ENCODE measurements around the gene INPP5D.

INPP5D gene

DNA sequence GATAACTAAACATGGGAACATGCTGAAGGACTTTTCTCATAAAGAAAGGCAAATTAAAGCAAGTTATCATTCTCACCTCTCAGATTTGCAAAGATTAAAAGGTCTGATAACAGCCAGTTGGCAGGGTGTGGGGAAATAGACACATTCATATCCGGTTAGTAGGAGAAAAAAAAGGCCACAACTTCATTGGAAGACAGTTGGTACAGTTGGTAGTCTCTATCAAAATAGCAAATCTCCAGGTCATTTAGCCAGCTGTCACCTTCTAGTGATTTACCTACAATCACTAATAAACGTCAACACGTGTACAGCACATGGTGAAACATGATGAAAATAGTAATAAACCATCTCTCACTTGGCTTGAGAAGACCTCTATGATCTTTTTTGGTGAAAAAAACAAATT is 16.6 kb downstream of the INPP5D start:
- no peak for DNase-seq

DNA sequence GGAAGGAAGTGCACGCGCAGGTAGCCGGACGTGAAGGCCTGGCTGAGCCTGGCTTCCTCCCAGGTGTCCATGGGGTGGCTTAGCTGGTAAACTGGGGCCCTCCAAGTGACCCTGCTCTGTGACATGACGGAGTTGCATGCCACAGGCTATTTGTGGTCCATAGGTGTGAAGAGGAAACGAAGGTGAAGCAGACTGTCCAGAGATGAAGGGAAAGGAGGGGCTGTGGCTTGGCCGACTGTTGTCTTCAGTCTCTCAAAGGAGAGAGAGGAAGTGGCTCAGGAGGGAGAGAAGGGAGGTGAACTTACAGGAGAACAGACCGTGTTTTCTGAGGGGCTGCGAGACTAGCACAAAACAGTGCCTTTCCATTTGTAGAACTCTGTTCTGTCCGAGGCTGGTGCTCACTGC is 19.3 kb downstream of the INPP5D start:
- DNase-seq = no peak

DNA sequence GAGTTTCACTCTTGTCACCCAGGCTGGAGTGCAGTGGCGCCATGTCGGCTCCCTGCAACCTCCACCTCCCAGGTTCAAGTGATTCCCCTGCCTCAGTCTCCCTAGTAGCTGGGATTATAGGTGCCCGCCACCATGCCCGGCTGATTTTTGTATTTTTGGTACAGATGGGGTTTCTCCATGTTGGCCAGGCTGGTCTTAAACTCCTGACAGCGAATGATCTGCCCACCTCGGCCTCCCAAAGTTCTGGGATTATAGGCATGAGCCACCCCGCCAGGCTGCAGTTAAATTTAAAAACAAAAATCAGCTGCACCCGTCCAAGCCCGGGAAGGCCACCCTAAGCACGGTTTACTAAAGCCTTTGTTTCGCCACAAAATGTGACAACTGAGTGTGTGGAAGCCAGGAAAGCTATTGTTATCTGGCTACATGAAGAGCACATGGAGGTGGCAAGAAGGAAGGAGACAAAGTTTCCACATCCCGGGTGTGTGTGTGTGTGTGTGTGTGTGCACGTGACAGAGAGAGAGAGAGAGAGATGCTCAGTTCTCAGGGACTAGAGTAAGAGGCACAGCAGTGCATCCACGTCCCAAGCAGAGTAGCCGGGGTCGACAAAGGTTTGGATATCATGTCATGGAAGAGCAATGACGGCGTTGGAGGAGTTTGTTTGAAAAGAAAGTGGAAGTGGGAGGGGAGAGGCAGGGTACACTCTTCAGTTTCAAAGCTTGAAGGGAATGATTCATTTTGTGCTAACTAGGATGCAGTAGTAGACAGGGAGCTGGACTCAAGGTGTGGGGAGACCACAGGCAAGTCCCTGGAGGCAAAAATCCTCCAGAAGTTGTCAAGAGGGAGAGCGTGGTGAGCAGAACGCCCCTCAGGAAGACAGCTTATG is 20.1 kb downstream of the INPP5D start:
- DNase-seq = no peak

DNA sequence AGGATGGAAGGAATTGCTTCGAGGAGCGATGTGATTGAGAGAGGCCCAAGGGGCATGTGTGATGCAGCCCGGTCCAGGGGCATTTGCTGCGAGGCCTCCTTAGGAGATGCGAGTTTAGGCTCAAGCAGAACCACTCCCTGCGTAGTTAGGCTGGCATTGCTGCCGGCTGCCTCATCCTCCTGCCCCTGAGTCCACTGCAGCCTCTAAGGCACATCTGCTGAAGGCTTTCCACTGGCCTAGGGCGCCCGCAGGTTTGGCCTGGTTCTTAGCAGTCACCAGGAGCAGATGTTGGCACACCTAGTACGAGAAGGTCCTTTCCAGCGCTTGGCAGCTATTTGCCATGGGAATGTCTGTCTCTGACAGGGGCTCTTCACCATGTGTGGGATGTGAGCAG is 20.7 kb downstream of the INPP5D start:
- no peak for DNase-seq

DNA sequence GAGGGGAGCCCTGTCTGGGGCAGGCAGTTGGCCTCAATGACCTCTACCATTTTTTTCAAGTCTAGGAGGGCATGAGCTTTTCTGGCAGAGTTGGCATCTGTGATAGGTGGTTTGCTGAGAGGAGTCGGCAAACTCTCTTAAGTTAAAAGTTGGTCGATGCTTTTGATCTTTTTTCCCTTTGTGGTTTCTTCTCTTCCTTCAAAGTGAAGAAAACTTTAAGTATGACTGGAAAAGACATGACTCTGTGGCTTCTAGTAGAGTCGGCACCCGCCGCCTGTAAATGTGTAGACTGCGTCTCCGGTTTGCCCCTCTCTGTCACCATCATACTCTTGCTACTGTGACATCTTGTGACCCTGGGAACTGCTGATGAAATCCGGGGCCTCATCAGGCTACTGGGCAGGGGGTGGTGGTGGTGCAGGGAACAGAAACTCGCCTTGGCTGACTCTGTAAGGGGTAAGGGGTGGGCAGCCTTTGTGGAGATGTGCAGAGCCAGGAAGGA is 21.1 kb downstream of the INPP5D start:
- no peak for DNase-seq

DNA sequence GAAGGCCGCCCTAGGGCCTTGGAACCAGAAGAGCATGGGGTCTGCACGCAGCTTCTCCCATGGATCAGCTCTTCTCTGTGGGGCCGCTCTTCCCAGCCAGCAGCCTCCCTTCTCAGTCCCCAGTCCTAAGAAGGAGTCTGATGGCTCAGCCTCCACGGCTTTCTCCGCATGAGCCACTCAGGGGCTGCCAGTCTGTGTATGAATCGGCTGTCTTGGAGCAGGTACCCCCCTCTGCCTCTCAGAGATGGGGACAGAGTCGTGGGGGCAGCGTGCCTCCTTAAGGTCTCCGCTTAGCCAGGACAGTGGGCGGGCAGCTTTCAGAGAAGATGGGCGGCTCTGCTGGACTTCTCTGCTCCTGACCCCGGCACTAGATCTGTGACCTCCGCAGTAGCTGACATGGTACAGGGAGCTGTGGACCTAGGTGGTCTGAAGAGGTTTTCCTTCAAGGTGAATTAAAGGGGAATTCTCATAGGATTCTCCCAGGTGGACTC is 21.6 kb downstream of the INPP5D start:
- DNase-seq = no peak

DNA sequence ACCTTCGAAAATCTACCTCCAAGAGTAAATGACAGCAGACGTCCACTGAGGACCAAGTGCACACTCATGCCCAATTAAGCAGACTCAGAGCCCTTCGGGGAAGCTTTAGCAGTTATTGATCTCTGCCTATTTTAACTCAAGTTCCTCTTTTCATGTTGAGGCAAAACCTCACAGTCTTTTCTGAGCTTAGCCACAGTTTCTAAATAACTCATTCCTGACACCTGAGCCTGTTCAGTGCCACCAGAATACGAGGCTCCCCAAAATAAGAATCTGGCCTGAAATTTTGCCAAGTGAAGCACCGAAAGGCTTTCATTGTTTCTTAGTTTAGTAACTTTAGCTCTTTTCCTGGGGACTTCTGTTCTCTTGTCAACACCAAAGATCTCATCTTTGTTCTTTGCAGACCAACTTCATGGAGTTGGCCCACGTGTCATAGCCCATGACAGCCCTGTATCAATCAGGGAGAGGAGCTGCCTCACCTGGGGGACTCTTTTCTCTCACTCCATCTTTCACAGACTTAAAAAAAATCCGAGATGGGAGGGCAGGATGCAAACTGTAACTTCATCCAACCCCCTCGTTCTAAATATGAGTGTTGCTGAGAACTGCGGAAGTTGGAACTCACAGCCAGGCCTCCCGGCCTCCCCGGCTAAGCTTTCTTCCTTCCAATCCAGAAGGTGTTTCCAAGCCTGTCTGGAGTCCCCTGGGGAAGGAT is 22.2 kb downstream of the INPP5D start:
- no peak for DNase-seq

DNA sequence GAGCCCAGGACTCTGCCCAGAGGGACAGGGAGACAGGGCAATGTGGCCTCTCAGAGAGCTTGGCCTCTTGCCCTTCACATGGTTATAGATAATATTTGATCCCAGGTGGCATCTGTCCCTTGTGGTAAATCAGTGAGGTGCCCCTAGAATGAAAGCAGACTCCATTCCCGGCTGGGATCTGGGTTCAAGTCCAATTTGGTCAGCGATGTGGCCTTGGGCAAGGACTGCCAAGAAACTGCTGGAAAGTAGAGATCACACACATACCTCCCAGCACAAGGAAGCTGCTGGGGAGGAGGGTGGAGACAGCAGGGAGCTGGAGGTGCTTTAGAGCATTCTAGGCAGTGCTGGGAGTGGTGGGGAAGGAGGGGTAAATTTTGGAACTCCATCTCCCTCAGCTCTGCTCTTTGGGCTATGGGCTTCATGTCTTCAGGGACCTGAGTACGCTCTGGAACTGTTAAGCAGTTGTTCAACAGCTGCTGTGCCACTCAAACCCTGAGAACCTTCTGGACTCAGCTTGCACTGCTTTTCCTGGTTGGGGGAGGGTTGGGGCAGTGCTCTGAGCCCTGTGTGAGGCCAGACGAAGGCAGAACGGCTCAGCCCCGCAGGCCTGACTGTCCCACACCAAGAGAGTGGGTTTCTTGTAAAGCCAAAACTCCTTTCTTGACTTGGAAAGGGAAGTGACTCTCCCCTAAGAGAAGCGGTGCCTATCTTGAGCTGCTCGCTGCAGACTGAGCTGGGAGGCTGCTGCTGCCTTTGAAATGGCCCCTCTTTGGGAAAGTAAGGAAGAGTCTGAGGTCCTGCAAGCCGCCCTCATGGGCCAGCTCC is 23.0 kb downstream of the INPP5D start:
- DNase-seq = no peak

DNA sequence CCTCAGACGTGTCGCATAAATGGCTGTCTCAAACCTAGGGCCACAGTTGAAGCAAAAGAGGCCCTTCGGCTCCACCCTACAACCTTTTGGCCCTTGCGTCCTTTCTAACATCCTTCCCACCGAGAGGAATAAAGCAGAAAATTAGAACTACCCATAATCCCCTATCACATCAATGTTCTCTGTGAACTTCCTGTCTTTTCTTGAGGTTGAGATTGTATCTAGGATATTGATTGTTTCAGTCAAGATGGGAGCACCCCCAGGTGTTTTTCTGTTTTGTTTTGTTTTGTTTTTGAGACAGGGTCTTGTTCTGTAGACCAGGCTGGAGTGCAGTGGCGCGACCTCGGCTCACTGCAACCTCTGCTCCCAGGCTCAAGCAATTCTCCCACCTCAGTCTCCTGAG is 23.6 kb downstream of the INPP5D start:
- no peak for DNase-seq

DNA sequence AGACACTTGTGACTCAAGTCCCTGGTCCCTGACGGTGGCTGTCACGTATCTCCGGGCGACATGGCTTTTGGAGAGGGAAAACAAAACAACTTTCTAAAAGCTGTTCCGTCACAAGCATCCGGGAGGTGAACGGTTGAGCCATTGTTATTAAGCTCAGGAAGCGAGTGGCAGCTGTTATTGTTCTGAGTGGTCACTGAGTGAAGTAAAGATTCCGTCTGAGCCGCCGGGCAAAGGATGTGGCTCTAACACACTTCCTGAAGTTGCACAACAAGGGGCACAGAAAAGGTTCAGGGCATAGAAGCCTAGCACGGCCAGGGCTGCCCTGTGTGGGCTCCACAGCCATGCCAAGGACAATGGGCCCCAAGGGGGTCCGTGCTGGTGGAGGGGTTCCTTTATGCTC is 24.3 kb downstream of the INPP5D start:
- DNase-seq = no peak

DNA sequence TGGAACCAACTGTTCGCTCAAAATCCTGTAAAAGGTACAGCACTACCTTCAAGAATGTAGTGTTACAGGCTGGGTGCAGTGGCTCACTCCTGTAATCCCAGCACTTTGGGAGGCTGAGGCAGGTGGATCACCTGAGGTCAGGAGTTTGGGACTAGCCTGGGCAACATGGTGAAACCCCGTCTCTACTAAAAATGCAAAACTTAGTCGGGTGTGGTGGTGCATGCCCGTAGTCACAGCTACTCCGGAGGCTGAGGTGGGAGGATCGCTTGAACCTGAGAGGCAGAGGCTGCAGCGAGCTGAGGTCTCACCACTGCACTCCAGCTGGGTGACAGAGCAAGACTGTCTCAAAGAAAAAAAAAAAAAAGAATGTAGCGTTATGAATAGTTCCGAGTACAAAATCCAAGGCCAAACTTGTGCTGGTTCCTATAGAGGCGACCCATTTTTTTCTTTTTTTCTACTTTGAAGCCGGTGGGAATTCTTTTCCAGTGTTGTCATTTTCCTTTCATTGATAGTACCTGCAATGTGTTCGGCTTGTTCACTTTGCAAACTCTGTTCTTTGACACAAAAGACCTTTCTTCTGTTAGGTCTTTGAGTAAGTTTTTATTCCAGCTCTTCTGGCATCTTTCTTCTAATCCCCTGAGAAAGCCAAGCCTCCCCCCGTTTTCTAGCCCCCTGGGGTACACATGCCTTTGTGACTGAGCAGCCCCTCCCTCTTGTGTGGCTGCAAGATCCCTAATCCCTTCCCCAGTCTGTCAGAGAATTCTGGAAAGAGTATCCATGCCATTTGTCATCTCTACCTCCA is 25.1 kb downstream of the INPP5D start:
- DNase-seq = no peak

DNA sequence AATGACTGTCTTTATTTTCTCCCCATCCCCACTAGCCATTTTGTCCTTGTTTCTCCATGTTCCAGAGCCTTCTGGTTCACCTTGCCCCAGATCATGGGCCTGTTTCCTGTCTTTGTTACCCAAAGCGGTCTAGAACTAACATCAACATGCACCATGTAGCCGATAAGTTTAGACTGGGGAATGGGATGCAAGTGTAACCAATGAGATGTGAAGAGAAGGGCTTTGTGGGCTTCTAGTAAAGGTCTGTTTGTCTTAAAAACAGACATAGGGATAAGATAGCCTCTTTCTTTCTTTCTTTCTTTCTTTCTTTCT is 25.7 kb downstream of the INPP5D start:
- no peak for DNase-seq

DNA sequence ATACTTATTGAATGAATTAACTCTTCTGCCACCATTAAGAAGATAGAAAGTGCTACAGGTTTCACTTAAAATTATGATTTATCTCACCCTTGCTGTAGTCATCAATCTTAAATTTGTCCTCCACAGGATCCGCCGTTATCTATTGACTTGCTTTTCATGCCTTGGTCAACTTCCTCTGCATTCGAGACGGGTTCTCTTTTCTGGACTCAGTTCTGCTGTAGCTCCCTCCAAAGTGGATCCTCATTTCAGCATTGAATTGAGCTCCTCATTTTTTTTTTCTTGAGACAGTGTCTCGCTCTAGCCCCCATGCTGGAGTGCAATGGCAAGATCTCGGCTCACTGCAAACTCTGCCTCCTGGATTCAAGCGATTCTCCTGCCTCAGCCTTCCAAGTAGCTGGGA is 27.6 kb downstream of the INPP5D start:
- DNase-seq = no peak

DNA sequence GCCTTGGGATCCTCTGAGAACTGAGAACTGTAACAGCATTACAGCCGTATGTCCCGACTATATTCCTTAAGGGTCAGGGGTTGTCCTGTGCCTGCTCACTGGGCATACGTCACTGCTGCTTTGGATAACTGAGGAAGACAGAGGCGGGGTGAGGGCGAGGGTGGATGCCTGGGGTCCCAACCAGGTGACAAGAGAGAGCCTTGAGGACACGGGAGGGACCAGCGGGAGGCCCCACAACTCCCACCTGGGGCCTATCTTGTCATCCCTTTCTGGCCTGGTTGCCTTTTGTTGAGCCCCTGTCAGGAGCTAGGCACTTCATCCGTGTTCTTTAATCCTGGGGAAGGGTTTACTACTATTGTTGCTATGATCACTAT is 28.8 kb downstream of the INPP5D start:
- DNase-seq = no peak

DNA sequence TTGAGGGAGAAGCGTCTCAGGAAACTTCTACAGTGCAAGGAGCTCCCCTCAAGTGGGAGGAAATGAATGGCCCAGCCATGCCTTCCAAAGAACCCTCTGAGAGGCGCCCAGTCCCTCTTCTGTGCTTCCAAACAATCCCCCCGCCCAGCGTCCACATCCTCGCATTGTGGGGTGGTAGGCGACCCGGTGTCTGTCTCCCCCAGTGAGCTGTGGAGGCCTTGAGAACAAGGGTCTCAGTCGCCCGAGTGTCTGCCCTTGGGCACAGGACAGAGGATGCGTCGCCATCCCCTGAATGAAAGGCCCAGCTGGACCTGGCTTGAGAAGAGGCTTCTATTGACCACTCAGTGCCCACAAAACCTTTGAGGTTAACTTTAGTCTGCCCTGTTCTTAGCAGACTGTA is 29.7 kb downstream of the INPP5D start:
- no peak for DNase-seq

DNA sequence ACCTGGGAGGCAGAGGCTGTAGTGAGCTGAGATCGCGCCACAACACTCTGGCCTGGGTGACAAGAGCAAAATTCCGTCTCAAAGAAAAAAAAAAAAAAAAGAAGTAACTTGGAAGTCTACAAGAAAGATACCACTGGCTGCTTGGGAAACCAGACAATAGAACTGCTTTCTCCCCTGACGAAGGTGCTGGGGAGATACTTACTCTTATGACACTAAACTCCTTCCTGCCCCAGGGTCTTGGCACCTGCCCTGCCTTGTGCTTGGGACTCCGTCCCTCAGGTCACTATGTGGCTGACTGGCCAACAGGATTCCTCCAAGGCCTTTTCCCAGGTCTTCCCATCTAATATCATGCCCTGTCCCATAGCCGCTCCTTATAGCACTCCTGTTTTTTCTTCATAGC is 30.7 kb downstream of the INPP5D start:
- DNase-seq = no peak

DNA sequence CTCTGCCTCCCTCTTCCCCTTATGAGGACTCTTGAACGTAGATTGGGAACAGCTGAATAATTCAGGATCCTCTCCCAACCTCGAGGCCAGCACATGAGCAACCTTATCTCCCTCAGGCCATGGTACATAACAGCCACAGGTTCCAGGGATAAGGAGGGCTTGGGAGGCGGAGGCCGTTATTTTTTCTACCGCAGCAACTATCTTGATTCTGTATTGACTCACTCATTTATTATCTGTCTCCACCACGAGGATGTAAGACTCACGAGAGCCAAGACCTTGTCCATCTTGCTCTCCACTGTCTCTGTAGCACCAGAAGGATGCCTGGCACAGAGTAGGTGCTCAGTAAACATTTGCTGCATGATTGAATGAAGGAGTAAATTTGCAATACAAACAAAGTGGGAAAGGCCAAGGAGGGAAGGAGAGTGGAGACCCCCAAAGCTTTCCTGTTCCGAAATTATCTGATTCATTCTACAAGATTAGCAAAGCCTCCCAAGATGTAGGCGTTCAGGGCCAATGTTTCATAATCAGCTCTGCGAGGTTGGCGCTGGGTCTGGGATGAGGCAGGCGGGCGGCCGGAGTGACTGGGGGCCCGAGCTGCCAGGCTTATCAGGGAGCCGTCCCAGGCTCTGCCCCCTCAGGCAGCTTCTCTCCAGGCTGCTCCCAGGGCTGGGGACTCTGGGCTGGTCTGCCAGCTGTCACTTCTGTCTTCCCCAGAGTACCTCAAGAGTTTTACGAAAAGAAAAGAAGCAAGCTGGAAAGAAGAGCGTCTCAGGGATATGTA is 31.6 kb downstream of the INPP5D start:
- DNase-seq = no peak

DNA sequence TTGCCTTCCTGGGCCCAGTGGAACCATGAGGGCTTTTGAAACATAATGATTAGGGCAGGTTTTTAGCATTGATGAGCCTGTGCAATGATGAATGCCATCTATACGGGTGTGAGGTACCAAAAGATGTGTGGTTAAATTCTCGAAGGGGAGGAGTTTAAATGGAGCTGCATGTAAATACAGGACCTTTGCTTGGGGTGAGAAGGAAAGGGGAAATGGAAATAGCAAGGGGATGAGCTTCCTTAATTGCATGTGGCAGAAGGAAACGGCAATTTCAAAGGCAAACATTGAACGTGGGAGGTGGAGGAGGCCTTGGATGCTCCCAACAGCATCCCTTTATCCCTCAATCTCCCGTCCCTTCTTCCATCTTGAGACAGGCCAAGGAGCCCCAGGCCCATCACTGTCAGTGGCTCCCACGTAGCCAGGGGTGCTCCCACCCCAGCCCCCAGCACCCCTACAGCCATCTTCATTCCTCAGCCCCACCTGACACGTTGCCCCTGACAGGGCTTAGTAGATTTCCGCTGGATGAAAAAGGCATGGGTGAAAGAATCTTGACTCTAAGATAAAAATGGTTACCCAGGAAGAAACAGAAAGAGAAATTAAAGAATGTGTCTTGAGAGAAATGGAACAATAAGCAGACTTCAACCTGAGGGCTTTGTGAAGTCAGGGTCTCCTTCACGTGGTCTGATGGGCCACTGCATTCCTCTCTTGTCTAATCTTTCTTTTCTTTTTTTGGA is 32.5 kb downstream of the INPP5D start:
- no peak for DNase-seq

DNA sequence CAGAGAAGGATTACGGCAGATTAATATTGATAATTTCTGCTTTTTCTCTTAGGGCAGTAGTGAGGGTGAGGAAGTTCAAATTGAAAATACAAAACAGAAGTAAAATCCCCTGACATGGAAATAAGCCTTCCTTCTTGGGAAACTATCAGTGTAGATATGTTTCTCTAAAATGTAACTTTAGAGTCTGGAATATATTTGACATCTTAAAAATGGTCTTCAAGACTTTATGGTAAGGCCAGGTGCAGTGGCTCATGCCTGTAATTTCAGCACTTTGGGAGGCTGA is 33.0 kb downstream of the INPP5D start:
- no peak for DNase-seq

DNA sequence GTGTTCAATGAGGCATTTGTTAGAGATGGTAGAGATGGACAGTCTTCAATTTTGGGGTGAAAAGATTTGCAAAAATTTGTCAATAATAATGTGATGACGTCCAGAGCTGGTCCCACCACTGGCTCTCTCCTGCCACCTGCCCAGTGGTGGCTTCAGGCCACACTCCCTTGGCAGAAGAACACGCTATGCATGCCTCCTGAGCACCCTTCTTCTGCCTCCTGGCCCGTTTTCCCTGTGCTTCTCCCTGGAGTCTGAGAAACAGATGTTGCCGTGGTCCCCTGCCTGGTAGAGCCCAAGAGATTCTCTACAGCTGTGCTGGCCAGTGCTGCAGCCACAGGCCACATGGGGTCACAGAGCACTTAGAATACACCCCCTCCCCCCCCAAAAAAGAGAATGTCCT is 33.6 kb downstream of the INPP5D start:
- DNase-seq = no peak

DNA sequence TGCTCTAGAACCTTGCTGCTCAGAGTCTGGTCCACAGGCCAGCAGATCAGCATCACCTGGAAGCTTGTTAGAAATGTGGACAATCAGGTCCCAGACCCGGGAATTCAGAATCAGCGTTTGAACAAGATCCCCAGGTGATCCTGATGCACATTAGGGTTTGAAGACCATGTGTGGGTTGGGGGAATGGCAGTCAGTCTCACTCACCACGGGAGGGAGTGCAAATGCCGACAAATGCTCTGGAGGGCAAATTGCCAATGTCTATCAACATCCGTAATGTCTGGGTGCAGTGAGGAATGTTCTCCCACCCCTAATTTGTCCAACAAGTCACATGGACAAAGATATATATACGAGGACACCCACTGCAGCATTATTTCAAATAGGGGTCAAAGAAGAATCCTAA is 34.5 kb downstream of the INPP5D start:
- no peak for DNase-seq
